Mesodermal cell (in vitro differentiated cells): ENCODE measurements around the gene PDYN.

Experiments
- H3K27ac ChIP-seq: 2 replicates; pipeline ENCODE4 v1.7.0; 2013; ENCODE audit warnings: mild to moderate bottlenecking, low read depth, low read length, moderate library complexity; ENCODE audit not compliant: severe bottlenecking
- H3K36me3 ChIP-seq: 2 replicates; pipeline ENCODE4 v1.7.1; 2013; ENCODE audit warnings: mild to moderate bottlenecking, low read length, moderate library complexity; ENCODE audit not compliant: control insufficient read depth, insufficient read depth
- H3K4me1 ChIP-seq: one replicate; pipeline ENCODE4 v1.7.1; 2013; ENCODE audit warnings: mild to moderate bottlenecking, low read length; ENCODE audit not compliant: insufficient read depth, control insufficient read depth, poor library complexity, severe bottlenecking
- H3K4me3 ChIP-seq: 2 replicates; pipeline ENCODE4 v1.7.0; 2013; ENCODE audit warnings: low read length, control low read depth, mild to moderate bottlenecking; ENCODE audit not compliant: insufficient read depth, poor library complexity, severe bottlenecking; ENCODE audit errors: extremely low read depth
- H3K9me3 ChIP-seq: 2 replicates; pipeline ENCODE4 v1.7.1; 2013; ENCODE audit warnings: mild to moderate bottlenecking, low read length, moderate library complexity; ENCODE audit not compliant: control insufficient read depth
- WGBS, 2 experiments: methylation state at CpG; one replicate each; pipeline ENCODE4 v1.1.5; 2013; ENCODE audit warnings: missing lambda C conversion rate in 2 of 2; ENCODE audit not compliant: insufficient coverage in 2 of 2; 5-methylcytosine and 5-hydroxymethylcytosine counted together

PDYN gene

DNA sequence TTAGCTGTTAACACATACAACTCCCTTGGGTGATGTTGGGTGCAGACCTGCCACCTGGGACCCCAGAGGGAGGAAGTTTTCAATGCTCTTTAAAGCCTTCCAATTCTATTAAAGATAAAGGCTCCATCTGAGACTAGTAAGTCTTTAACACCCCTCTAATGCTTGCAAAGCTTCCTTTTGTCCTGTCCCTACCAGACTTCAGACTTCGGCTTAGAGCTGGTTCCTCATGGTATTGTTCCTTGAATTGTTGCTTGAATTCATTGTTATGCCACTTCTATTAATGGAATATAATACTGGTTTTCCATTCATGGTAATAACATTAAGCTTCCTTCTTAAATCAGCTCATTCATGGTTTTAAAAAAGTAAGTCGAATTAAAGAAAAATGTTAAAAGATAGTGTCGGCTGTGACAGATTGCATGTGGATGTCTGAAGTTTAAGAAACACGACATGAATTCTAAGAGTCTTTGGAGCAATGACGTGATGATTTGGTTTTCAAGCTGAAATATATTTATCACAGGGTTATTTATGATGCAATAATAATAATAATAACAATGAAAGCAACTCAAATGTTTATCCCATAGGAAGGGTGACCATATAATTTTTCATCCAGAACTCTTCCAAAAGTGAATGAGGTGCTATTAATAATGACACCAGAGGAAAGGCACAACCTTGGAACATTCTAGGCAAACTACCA, 21.8 kb downstream of the PDYN start:
- Histone ChIP-seq H3K9me3 (no peaks in the 10 kb centered on the region), H3K4me1 (no peaks in the 10 kb centered on the region), H3K27ac (no peak overlapping the region), H3K4me3 (no peak overlapping the region), H3K36me3 (no peaks in the 10 kb centered on the region)
- WGBS, 2 experiments, result 85 to 87% methylated on average over 2 to 3 of the region's 5 CpGs

- no peaks in the 10 kb centered on the region for H3K4me1 ChIP-seq
- WGBS, 2 experiments, result 83 to 88% methylated on average over 3 of the region's 4 CpGs
- no peaks in the 10 kb centered on the region for H3K36me3 ChIP-seq
- H3K4me3 ChIP-seq, result no peak overlapping the region
- no peak overlapping the region for H3K27ac ChIP-seq
- no peaks in the 10 kb centered on the region for H3K9me3 ChIP-seq
These were observed 24.9 kb downstream of the PDYN start for GRCh38 chr20:1968964-1969363.

DNA sequence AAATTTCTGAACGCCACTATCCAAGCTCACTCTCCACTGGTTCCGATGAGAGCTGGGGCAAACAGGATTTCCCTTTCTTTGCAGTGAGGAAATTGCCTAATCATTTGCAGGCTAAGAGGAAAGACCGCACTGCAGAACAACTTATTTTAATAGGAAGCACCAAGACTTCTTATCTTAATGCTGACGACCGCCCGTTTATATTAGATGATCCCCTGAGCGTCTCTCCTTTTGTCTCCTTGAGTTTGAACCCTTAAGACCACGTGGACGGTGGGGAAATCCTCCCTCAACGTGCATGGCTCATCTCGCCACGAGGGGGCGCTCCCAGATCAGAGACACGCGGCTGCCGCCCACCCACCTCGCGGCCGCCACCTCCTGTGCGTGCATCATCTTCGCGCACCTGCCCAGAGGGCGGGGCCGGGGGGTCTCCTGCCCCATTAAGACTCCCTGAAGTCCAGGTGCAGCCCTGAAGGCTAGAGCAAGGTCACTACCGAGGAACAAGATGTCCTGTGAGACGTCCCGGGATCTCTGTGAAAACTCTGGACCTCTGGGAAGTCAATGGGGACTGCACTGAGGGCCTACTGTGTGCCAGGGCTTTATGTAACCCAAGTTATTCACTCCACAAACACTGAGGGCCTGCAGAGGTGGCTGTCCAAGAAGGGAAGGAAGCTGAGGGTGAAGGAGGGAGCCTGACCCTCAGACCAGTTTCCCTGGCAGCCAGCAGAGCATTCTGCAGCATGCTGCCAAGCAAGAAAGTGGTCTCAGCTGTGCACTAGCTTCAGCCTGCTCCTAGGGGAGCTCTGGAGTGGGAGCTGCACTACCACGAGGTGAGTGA, 28.1 kb downstream of the PDYN start:
- no peak overlapping the region for H3K4me3 ChIP-seq
- 6 to 14% methylated on average over 12 to 17 of the region's 28 CpGs for WGBS, 2 experiments
- no peak overlapping the region for H3K27ac ChIP-seq
- H3K9me3 ChIP-seq, result no peaks in the 10 kb centered on the region
- H3K4me1 ChIP-seq, result no peaks in the 10 kb centered on the region
- no peaks in the 10 kb centered on the region for H3K36me3 ChIP-seq

DNA sequence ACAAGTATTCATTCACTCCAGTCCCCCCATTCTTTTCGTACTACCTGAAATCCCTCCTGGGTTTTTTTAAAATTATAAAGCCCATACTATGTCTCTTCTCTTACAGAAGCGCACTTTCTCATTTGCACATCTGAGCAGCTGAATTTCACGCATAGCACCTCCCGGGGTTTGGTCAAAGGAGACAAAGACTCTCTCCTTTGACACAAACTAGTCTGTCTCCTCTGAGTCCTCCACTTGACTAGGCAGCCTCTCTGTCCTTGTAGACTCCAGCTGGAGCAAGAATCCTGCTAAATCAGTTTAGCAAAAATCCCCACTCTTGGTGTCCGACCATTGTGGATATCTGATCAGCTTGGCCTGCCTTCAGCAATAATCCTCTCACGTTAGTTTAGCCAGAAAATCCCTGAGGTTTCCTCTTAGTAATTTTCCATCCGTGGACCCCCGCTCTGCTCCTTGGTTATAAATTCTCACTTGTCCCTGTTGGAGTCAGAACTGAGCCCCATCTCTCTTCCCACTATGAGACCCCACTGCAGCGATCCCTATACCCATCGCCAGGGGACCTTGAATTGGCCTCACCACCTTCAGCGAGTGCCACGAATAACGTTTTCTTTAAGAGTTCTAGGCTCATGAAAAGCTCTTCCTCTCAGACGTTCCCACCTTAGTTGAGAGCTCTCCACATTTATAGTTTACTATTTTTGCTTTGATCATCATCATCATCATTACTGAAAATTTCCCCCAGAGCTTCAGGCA, 29.0 kb downstream of the PDYN start:
- no peak overlapping the region for H3K27ac ChIP-seq
- no peak overlapping the region for H3K4me3 ChIP-seq
- 60 to 62% methylated on average over 14 of the region's 14 CpGs for WGBS, 2 experiments
- H3K36me3 ChIP-seq, result no peaks in the 10 kb centered on the region
- no peaks in the 10 kb centered on the region for H3K9me3 ChIP-seq
- no peaks in the 10 kb centered on the region for H3K4me1 ChIP-seq

DNA sequence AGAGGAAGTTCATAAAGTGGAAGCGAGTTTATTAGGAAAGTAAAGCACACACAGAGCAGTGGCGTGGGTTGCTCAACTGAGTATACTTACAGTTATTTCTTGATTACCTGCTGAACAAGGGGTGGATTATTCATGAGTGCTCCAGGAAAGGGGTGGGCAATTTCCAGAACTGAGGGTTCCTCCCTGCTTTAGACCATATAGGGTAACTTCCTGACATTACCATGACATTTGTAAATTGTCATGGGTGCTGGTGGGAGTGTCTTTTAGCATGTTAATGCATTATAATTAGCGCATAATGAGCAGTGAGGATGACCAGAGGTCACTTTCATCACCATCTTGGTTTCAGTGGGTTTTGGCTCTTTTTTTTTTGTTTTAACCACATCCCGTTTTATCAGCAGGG, 29.8 kb downstream of the PDYN start:
- Histone ChIP-seq H3K27ac (no peak overlapping the region), H3K4me3 (no peak overlapping the region), H3K36me3 (no peaks in the 10 kb centered on the region), H3K9me3 (no peaks in the 10 kb centered on the region), H3K4me1 (no peaks in the 10 kb centered on the region)
- 86 to 93% methylated on average over 4 of the region's 4 CpGs for WGBS, 2 experiments

GRCh38 chr20:1961374-1961773, 32.5 kb downstream of the PDYN start:
- no peaks in the 10 kb centered on the region for H3K4me1 ChIP-seq
- H3K4me3 ChIP-seq, result no peak overlapping the region
- H3K36me3 ChIP-seq, result no peaks in the 10 kb centered on the region
- H3K27ac ChIP-seq, result no peak overlapping the region
- 82 to 83% methylated on average over 3 of the region's 5 CpGs for WGBS, 2 experiments
- H3K9me3 ChIP-seq, result no peaks in the 10 kb centered on the region

GRCh38 chr20:1959156-1959555, 34.7 kb downstream of the PDYN start:
- Histone ChIP-seq H3K4me1 (peaks cover 4% of the 10 kb centered on the region), H3K27ac (no peak overlapping the region), H3K9me3 (no peaks in the 10 kb centered on the region), H3K36me3 (no peaks in the 10 kb centered on the region), H3K4me3 (no peak overlapping the region)
- no CpG with 5 or more reads among the region's 2 CpGs for WGBS, 2 experiments

GRCh38 chr20:1958426-1958825, 35.4 kb downstream of the PDYN start:
- H3K27ac ChIP-seq, result no peak overlapping the region

GRCh38 chr20:1955217-1955616, 38.6 kb downstream of the PDYN start:
- peaks cover 4% of the 10 kb centered on the region for H3K4me1 ChIP-seq
- no peak overlapping the region for H3K27ac ChIP-seq
- no peaks in the 10 kb centered on the region for H3K36me3 ChIP-seq
- H3K9me3 ChIP-seq, result no peaks in the 10 kb centered on the region
- no peak overlapping the region for H3K4me3 ChIP-seq
- WGBS, 2 experiments, result 35 to 36% methylated on average over 7 to 8 of the region's 8 CpGs

More at GRCh38 chr20:1958426-1958825, 35.4 kb downstream of the PDYN start:
- Histone ChIP-seq H3K9me3 (no peaks in the 10 kb centered on the region), H3K4me1 (peaks cover 4% of the 10 kb centered on the region), H3K4me3 (no peak overlapping the region), H3K36me3 (no peaks in the 10 kb centered on the region)
- WGBS, 2 experiments, result 80 to 100% methylated on average over 1 of the region's 2 CpGs

GRCh38 chr20:1953621-1954020, 40.2 kb downstream of the PDYN start:
- H3K9me3 ChIP-seq, result no peaks in the 10 kb centered on the region
- H3K36me3 ChIP-seq, result no peaks in the 10 kb centered on the region
- peaks cover 4% of the 10 kb centered on the region for H3K4me1 ChIP-seq
- no peak overlapping the region for H3K27ac ChIP-seq
- H3K4me3 ChIP-seq, result no peak overlapping the region
- WGBS, 2 experiments, result 86 to 95% methylated on average over 2 to 4 of the region's 5 CpGs
